ENCODE measurements around the gene NXPH1. TPM values are rescaled to one million over a fixed set of nuclear protein-coding genes. Genes with fewer than 3 reads are reported as not detected.

Gene NXPH1
- polyA plus RNA-seq, 1 of the 3 experiments (the other 2 are of a cell fraction), result not detected

DNA sequence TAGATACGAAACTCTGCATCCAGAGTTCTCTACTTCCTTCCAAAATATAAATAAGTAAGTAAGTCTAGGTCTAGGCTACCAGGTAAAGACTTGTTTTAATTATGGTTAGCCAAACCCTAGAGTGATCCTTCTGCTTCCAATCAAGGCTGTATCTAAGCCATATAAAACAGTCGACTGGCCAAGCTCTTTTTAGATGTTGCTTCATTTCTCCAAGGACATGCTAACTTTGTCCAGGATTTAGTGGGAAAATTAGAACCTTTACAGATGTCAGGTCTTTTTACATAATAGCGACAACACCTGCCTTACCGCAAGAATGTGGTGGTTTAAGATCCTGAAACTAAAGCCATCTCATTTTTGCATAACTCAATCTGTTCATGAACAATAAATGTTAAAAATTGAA, 156.8 kb downstream of the NXPH1 start:
- Histone ChIP-seq H3K4me2 (no peak overlapping the region), H3K27ac (ENCODE audit: low read depth in 2 of 2, low read length in 1 of 2) (no peak overlapping the region), H3K79me2 (ENCODE audit: insufficient read depth) (no peaks in the 10 kb centered on the region), H3K4me3 (ENCODE audit: low read depth in 2 of 2, low read length in 1 of 2) (no peak overlapping the region), H3K9me3 (no peaks in the 10 kb centered on the region), H4K20me1 (ENCODE audit: insufficient read depth) (no peaks in the 10 kb centered on the region), H3K27me3 (ENCODE audit: insufficient read depth) (no peaks in the 10 kb centered on the region), H3K9me2 (no peaks in the 10 kb centered on the region), H2AFZ (ENCODE audit: low read depth) (no peak overlapping the region), H3K4me1 (ENCODE audit: control insufficient read depth in 1 of 2, insufficient read depth in 2 of 2, low read depth in 1 of 2, low read length in 1 of 2) (no peaks in the 10 kb centered on the region), H3F3A (replicated peaks; ENCODE audit: insufficient read depth) (no peaks in the 10 kb centered on the region), H3K9ac (no peak overlapping the region), H3K36me3 (replicated peaks in 1 of 2; ENCODE audit: control insufficient read depth in 1 of 2, insufficient read depth in 2 of 2, low read length in 1 of 2) (no peaks in the 10 kb centered on the region)
- POLR2A ChIA-PET, result no interaction called here
- DNase-seq, result no peak
- TF ChIP-seq YY1 (IDR thresholded peaks at IDR 0.05; ENCODE audit: low read depth), result no peak
- TF ChIP-seq EZH2phosphoT487 (IDR thresholded peaks at IDR 0.05; ENCODE audit: borderline replicate concordance, low read depth), result no peak
- no peak for TF ChIP-seq REST (IDR thresholded peaks at IDR 0.05; ENCODE audit: low read depth, low read length)
- TF ChIP-seq MAX (IDR thresholded peaks at IDR 0.05; ENCODE audit: low read depth), result no peak
- TF ChIP-seq GABPA (IDR thresholded peaks at IDR 0.05; ENCODE audit: low read depth), result no peak
- TF ChIP-seq TCF12 (IDR thresholded peaks at IDR 0.05), result no peak
- TF ChIP-seq POLR2AphosphoS5 (IDR thresholded peaks at IDR 0.05; ENCODE audit: low read depth, low read length), result no peak
- no peak for TF ChIP-seq ZBTB33 (IDR thresholded peaks at IDR 0.05; ENCODE audit: borderline replicate concordance, low read depth)
- TF ChIP-seq MXI1 (IDR thresholded peaks at IDR 0.05; ENCODE audit: low read depth, low read length), result no peak
- no peak for TF ChIP-seq FOXJ3 (CRISPR knock-in tag; IDR thresholded peaks at IDR 0.05)
- no peak for TF ChIP-seq NFIC (IDR thresholded peaks at IDR 0.05; ENCODE audit: borderline replicate concordance)
- TF ChIP-seq NRF1 (IDR thresholded peaks at IDR 0.05; ENCODE audit: low read depth, low read length), result no peak
- TF ChIP-seq, protein P1, sequence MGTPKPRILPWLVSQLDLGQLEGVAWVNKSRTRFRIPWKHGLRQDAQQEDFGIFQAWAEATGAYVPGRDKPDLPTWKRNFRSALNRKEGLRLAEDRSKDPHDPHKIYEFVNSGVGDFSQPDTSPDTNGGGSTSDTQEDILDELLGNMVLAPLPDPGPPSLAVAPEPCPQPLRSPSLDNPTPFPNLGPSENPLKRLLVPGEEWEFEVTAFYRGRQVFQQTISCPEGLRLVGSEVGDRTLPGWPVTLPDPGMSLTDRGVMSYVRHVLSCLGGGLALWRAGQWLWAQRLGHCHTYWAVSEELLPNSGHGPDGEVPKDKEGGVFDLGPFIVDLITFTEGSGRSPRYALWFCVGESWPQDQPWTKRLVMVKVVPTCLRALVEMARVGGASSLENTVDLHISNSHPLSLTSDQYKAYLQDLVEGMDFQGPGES (IDR thresholded peaks at IDR 0.05; ENCODE audit: low read depth, low read length), result no peak
- TF ChIP-seq, protein P2, sequence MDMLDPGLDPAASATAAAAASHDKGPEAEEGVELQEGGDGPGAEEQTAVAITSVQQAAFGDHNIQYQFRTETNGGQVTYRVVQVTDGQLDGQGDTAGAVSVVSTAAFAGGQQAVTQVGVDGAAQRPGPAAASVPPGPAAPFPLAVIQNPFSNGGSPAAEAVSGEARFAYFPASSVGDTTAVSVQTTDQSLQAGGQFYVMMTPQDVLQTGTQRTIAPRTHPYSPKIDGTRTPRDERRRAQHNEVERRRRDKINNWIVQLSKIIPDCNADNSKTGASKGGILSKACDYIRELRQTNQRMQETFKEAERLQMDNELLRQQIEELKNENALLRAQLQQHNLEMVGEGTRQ (IDR thresholded peaks at IDR 0.05; ENCODE audit: borderline replicate concordance, low read depth, low read length), result no peak
- no peak for TF ChIP-seq FOXM1 (IDR thresholded peaks at IDR 0.05; ENCODE audit: low read depth)
- no peak for TF ChIP-seq GATA2 (CRISPR knock-in tag; IDR thresholded peaks at IDR 0.05)
- WGBS (ENCODE audit: low lambda C conversion rate), result 47% methylated on average over 4 of the region's 4 CpGs
- CTCF ChIA-PET, result interaction anchor here (1.4 kb wide), 1 partner anchor 15 kb away, joined by 3 read pairs; no protein-coding TSS in a partner anchor

All from SK-N-SH (cell line).